ENCODE data around the gene ZMPSTE24.

ZMPSTE24 gene

DNA sequence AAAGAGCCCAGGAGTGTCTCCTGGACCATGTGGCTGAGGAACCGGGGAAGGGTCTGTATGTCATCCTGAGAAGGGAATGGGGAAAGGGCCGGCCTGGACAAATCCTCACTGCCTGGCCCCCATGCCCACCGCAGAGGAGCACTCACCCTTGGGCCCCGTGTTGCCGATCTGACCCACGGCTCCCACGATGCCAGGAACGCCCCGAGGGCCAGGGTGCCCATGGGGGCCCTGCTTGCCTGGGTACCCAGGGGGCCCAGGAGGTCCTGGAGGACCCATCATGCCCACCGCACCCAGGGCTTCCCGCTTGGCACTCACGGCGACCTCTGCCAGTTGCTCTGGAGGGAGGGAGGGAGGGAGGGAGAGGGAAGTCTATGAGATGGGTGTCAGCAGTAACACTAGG, 44.4 kb downstream of the ZMPSTE24 start:
- DNase-seq (ENCODE audit: low read depth), result no peak
- TF ChIP-seq, protein P1, sequence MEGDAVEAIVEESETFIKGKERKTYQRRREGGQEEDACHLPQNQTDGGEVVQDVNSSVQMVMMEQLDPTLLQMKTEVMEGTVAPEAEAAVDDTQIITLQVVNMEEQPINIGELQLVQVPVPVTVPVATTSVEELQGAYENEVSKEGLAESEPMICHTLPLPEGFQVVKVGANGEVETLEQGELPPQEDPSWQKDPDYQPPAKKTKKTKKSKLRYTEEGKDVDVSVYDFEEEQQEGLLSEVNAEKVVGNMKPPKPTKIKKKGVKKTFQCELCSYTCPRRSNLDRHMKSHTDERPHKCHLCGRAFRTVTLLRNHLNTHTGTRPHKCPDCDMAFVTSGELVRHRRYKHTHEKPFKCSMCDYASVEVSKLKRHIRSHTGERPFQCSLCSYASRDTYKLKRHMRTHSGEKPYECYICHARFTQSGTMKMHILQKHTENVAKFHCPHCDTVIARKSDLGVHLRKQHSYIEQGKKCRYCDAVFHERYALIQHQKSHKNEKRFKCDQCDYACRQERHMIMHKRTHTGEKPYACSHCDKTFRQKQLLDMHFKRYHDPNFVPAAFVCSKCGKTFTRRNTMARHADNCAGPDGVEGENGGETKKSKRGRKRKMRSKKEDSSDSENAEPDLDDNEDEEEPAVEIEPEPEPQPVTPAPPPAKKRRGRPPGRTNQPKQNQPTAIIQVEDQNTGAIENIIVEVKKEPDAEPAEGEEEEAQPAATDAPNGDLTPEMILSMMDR (IDR thresholded peaks at IDR 0.05; ENCODE audit: control insufficient read depth, extremely low read depth, insufficient read depth), result no peak
- no peak overlapping the region for H3K4me3 ChIP-seq (ENCODE audit: low read depth, low read length)

DNA sequence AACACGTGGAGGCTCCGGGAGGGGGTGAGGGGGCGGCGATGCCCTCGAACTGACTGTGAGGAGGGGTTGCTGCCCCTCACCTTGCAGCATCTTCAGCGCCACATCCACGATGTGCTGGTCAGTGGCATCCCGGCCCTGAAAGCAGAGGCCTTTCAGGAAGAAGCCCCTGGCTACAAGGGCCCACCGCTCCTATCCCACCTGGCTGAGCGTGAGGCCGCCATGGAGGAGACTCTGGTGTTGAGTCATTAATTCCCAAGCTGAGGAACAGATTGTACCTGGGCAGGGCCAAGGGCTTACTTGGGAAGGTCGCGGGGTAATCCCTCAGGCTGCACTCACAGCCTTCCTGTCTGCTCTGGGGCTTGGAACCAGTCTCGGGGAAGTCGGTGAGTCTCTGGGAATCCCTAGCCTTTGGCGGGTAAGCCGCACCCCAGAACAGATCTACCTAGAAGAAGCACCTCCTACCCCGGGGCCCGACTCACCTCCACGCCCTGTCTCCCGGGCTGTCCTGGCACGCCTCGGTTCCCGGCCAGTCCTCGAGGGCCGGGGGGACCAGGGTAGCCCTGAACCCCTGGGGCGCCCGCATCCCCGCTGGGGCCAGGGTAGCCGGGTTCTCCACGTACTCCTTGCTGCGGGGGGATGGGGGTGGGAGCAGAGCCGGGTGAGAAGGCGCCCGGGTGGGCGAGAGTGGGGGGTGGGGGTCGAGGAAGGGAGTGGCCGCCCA, 45.2 kb downstream of the ZMPSTE24 start:
- TF ChIP-seq, protein P1 (IDR thresholded peaks at IDR 0.05; ENCODE audit: control insufficient read depth, extremely low read depth, insufficient read depth), result no peak
- H3K4me3 ChIP-seq (ENCODE audit: low read depth, low read length), result no peak overlapping the region
- no peak for DNase-seq (ENCODE audit: low read depth)

DNA sequence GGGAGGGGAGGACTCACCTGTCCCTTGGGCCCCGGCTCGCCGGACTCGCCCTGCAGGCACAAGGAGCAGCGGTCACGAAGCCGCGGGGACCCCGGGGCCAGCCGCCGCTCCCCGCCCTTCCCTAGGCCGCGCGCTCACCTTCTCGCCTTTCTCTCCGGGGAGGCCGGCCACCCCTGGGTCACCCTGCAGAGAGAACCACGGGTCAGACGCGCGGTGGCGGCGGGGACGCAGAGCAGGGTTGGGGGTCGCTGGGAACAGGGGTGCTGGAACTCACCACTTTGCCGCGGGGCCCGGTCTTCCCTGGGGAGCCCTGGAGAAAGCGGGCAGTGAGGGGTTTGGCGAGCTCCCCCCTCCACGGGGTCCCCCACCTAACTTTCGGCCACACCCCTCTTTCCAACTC, 45.8 kb downstream of the ZMPSTE24 start:
- TF ChIP-seq, protein P1 (IDR thresholded peaks at IDR 0.05; ENCODE audit: control insufficient read depth, extremely low read depth, insufficient read depth), result no peak
- DNase-seq (ENCODE audit: low read depth), result no peak
- no peak overlapping the region for H3K4me3 ChIP-seq (ENCODE audit: low read depth, low read length)

DNA sequence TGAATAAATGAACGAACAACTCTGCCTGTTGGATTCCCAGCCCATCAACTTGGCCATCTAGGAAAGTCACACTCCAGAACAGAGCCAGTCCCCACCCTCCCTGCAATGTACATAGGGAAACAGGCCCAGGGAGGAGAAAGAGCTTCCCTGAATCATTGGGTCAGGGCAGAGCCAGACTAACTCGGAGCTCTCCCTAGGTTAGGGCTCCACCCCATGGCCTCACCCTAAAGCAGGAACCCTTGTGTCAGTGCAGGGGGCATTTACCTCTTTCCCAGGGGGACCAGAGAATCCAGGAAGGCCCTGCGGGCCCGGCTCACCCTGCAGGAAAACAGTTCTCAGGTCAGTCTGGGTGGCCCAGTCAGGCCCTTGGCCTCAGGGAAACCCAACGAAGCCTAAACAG, 47.4 kb downstream of the ZMPSTE24 start:
- TF ChIP-seq, protein P1 (IDR thresholded peaks at IDR 0.05; ENCODE audit: control insufficient read depth, extremely low read depth, insufficient read depth), result peak; percentile 78
- H3K4me3 ChIP-seq (ENCODE audit: low read depth, low read length), result no peak overlapping the region
- no peak for DNase-seq (ENCODE audit: low read depth)

DNA sequence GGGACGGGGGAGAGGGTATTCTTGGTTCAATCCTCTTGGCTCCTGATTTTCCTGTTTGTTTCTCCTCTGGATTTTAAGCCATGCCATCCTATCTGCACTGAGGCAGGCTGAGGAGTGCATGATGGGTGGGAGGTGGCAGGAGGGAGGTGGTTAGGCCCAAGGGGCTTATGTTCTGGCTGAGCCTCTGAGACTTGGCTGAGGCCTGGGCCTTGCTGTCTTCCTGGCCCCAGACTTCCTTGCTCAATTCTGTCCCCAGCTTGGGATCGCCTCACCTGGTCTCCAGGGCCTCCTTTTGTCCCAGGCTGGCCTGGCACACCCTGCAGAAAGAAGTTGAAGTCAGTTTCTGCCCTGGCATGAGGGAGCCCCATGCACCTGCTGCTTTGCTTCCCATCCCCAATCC, 47.8 kb downstream of the ZMPSTE24 start:
- no peak for DNase-seq (ENCODE audit: low read depth)
- no peak overlapping the region for H3K4me3 ChIP-seq (ENCODE audit: low read depth, low read length)
- TF ChIP-seq, protein P1 (IDR thresholded peaks at IDR 0.05; ENCODE audit: control insufficient read depth, extremely low read depth, insufficient read depth), result no peak

DNA sequence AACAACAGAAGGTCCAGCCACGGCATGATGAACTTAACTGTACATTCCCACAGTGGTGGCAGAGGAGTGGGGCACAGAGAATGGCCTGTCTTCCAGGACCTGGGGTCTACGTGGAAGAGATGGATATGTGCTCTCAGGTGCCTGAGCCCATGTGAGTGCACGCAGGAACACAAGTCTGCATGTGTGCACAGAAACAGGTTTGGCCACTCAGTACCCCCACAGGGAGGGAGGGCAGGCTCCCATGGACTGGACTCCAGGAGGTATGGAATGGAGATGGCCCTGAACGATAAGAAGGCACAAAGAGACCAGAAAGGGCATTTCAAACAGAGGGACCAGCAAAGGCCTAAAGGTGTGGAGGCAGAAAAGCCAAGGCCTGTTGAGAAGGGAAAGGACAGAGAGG, 48.3 kb downstream of the ZMPSTE24 start:
- peak; percentile 80 for DNase-seq (ENCODE audit: low read depth)

More for the DNA sequence above, 48.3 kb downstream of the ZMPSTE24 start:
- TF ChIP-seq, protein P1 (IDR thresholded peaks at IDR 0.05; ENCODE audit: control insufficient read depth, extremely low read depth, insufficient read depth), result no peak
- H3K4me3 ChIP-seq (ENCODE audit: low read depth, low read length), result no peak overlapping the region

Data from LNCaP clone FGC (cell line).